B cell (primary cell): ENCODE data around the gene RELL2. TPM values are rescaled to one million over a fixed set of nuclear protein-coding genes. Genes with fewer than 3 reads are reported as not detected.

Experiments
- ATAC-seq: fragments of 200-7000 bp; cut with Tn5 transposase; one replicate; pipeline ENCODE4 v1.10.0; 2021; ENCODE audit warnings: low read depth, mild to moderate bottlenecking, moderate number of reproducible peaks, moderate library complexity
- CTCF ChIA-PET: fragments of 350-600 bp; sonication (Branson Sonifier 250); formaldehyde crosslinking; loops from one replicate; lab custom pipeline; 2021; ENCODE audit warnings: antibody characterized with exemption, inconsistent platforms; lab: Charles Lee
- POLR2A ChIA-PET: fragments of 350-600 bp; sonication (Branson Sonifier 250); formaldehyde crosslinking; loops from one replicate; lab custom pipeline; 2021; ENCODE audit warnings: antibody characterized with exemption; lab: Charles Lee
- DNase-seq: peaks from one replicate; pipeline ENCODE4 v3.0.0; 2013
- H2AFZ ChIP-seq: 2 replicates; pipeline ENCODE4 v1.6.1; 2012; ENCODE audit warnings: mild to moderate bottlenecking, low read depth, low read length; ENCODE audit not compliant: insufficient read depth, poor library complexity, severe bottlenecking
- H3K27ac ChIP-seq, 2 donors: 1 replicate in 1 of 2; 2 replicates in 1 of 2; pipeline ENCODE4 v1.5.1; 2012 to 2013; ENCODE audit warnings: low read length in 2 of 2, mild to moderate bottlenecking in 2 of 2, moderate library complexity in 1 of 2
- H3K27me3 ChIP-seq, 4 experiments: fragments of 200-600 bp in 1 of 4; sonication (generic) in 1 of 4; replicated peaks in 1 of 4; 1 replicate in 2 of 4; 2 replicates in 2 of 4; pipeline versions ENCODE4 v1.6.1 to v1.7.0; 2013 to 2016; ENCODE audit warnings: low read length in 3 of 4, mild to moderate bottlenecking in 2 of 4, mixed read lengths in 1 of 4, moderate library complexity in 1 of 4; ENCODE audit not compliant: insufficient read depth in 4 of 4, control insufficient read depth in 3 of 4; ENCODE audit errors: control extremely low read depth in 1 of 4
- H3K36me3 ChIP-seq, 2 experiments: replicated peaks in 1 of 2; 1 replicate in 1 of 2; 2 replicates in 1 of 2; pipeline versions ENCODE4 v1.6.1 to v1.7.1; 2013; ENCODE audit warnings: low read length in 1 of 2; ENCODE audit not compliant: insufficient read depth in 2 of 2, control insufficient read depth in 1 of 2; ENCODE audit errors: control extremely low read depth in 1 of 2, extremely low read depth in 1 of 2
- H3K4me1 ChIP-seq, 2 donors: fragments of 200-600 bp in 1 of 2; sonication (generic) in 1 of 2; 1 replicate in 1 of 2; 2 replicates in 1 of 2; pipeline versions ENCODE4 v1.5.1 to v1.6.1; 2013 to 2017; ENCODE audit warnings: low read length in 2 of 2; ENCODE audit not compliant: control insufficient read depth in 2 of 2, insufficient read depth in 2 of 2
- H3K4me2 ChIP-seq: replicated peaks from 2 replicates; pipeline ENCODE3; 2012; ENCODE audit warnings: mild to moderate bottlenecking, low read depth, low read length; ENCODE audit not compliant: poor library complexity, severe bottlenecking
- H3K4me3 ChIP-seq, 5 experiments: fragments of 200-600 bp in 1 of 5; sonication (generic) in 1 of 5; 1 replicate in 3 of 5; 2 replicates in 2 of 5; pipeline versions ENCODE4 v1.5.1 to v1.7.0; 2011 to 2016; ENCODE audit warnings: low read length in 4 of 5, mild to moderate bottlenecking in 4 of 5, low read depth in 2 of 5, control low read depth in 1 of 5, moderate library complexity in 1 of 5; ENCODE audit not compliant: insufficient read depth in 1 of 5; ENCODE audit errors: control extremely low read depth in 1 of 5, extremely low read depth in 1 of 5
- H3K79me2 ChIP-seq: fragments of 200-600 bp; sonication (generic); one replicate; pipeline ENCODE4 v1.6.0; 2016; ENCODE audit warnings: low read length; ENCODE audit not compliant: control insufficient read depth, insufficient read depth
- H3K9ac ChIP-seq: fragments of 200-600 bp; sonication (generic); 2 replicates; pipeline ENCODE4 v1.6.1; 2017; ENCODE audit warnings: mild to moderate bottlenecking, low read length, moderate library complexity
- H3K9me3 ChIP-seq, 3 donors: one replicate each; pipeline versions ENCODE4 v1.6.1 to v1.7.1; 2013; ENCODE audit warnings: low read length in 2 of 3; ENCODE audit not compliant: control insufficient read depth in 2 of 3, insufficient read depth in 1 of 3; ENCODE audit errors: control extremely low read depth in 1 of 3
- H4K20me1 ChIP-seq: 2 replicates; pipeline ENCODE4 v1.6.0; 2012; ENCODE audit warnings: mild to moderate bottlenecking, low read length; ENCODE audit not compliant: insufficient read depth, control insufficient read depth, poor library complexity, severe bottlenecking
- H3K27ac Mint-ChIP-seq: one replicate; pipeline ENCODE4 v1.8.0; 2021; ENCODE audit warnings: mixed read lengths
- H3K27me3 Mint-ChIP-seq: one replicate; pipeline ENCODE4 v1.8.0; 2021; ENCODE audit warnings: mixed read lengths
- H3K4me1 Mint-ChIP-seq: one replicate; pipeline ENCODE4 v1.8.0; 2021; ENCODE audit warnings: mixed read lengths
- H3K4me3 Mint-ChIP-seq: one replicate; pipeline ENCODE4 v1.8.0; 2021; ENCODE audit warnings: mixed read lengths
- H3K9me3 Mint-ChIP-seq: one replicate; pipeline ENCODE4 v1.8.0; 2022; ENCODE audit warnings: mixed read lengths; ENCODE audit not compliant: insufficient read depth
- CTCF ChIP-seq: fragments of 200-600 bp; IDR thresholded peaks from one replicate; pipeline ENCODE4 v1.8.0; 2022; ENCODE audit warnings: antibody characterized with exemption, mild to moderate bottlenecking
- EZH2 ChIP-seq: IDR thresholded peaks from 2 replicates; pipeline ENCODE4 v1.6.1; 2012; ENCODE audit warnings: borderline replicate concordance, low read depth, mild to moderate bottlenecking, moderate library complexity, low read length; ENCODE audit not compliant: insufficient read depth, poor library complexity, severe bottlenecking
- WGBS: methylation state at CpG from one replicate; pipeline ENCODE4 v1.1.5; 2013; ENCODE audit warnings: missing lambda C conversion rate; ENCODE audit not compliant: insufficient coverage; 5-methylcytosine and 5-hydroxymethylcytosine counted together
- intact Hi-C: fragments of 100-400 bp; cut with micrococcal nuclease; formaldehyde crosslinking; loops from one replicate; pipeline ENCODE4 v1.10.0; 2022
- polyA plus RNA-seq: library from polyadenylated mRNA; depleted of rRNA; stranded (reverse); fragments of >200 nt; gene quantifications from 2 replicates; pipeline ENCODE4 v1.2.3, GENCODE V29; 2012
- total RNA-seq, 2 donors: library from RNA; stranded (reverse); fragments of 120-200 nt in 1 of 2; gene quantifications; 1 replicate in 1 of 2; 2 replicates in 1 of 2; pipeline versions ENCODE4 v1.2.3 to v1.2.4, GENCODE V29; 2013 to 2022

Gene RELL2
- total and polyA plus RNA-seq, 2 donors (not counting 1 experiment from before 2014, with no cell fraction given), result 12.1 to 48.9 TPM

GRCh38 chr5:141668601-141669265 is 31.9 kb downstream of the RELL2 start:
- Histone ChIP-seq H2AFZ (no peak overlapping the region), H3K4me1 (peaks cover 4 to 6% of the 10 kb centered on the region in 2 donors), H3K9ac (no peak overlapping the region), H3K79me2 (no peaks in the 10 kb centered on the region), H3K27ac (no peak overlapping the region), H3K9me3 (no peaks in the 10 kb centered on the region), H3K36me3 (no peaks in the 10 kb centered on the region), H3K4me2 (no peak overlapping the region), H4K20me1 (no peaks in the 10 kb centered on the region), H3K4me3 (no peak overlapping the region), H3K27me3 (no peaks in the 10 kb centered on the region)
- Mint-ChIP-seq H3K4me1 (peaks cover 4% of the 10 kb centered on the region), H3K27me3 (peaks cover 5% of the 10 kb centered on the region), H3K9me3 (no peaks in the 10 kb centered on the region), H3K27ac (no peak overlapping the region), H3K4me3 (no peak overlapping the region)
- POLR2A ChIA-PET, result no interaction called here
- DNase-seq (no peak), ATAC-seq (no peak)
- intact Hi-C loops, result no loop called here
- CTCF ChIA-PET, result interaction anchor here (0.8 to 6.4 kb wide), 7 partner anchors 9 to 292 kb away, joined by 3 to 28 read pairs (median 6); no protein-coding TSS in a partner anchor
- TF ChIP-seq EZH2 (no peak), CTCF (no peak)
- WGBS, result 89% methylated on average over 5 of the region's 8 CpGs

- ChIA-PET POLR2A (no interaction called here), CTCF (interaction anchor here (0.6 to 6.4 kb wide), 8 partner anchors 8 to 291 kb away, joined by 3 to 28 read pairs (median 6); no protein-coding TSS in a partner anchor)
- Mint-ChIP-seq H3K9me3 (no peaks in the 10 kb centered on the region), H3K4me3 (no peak overlapping the region), H3K4me1 (peaks cover 4% of the 10 kb centered on the region), H3K27ac (no peak overlapping the region), H3K27me3 (peaks cover 5% of the 10 kb centered on the region)
- TF ChIP-seq CTCF (no peak), EZH2 (no peak)
- no peaks in the 10 kb centered on the region for H3K9me3 ChIP-seq
- no peak overlapping the region for H3K4me2 ChIP-seq
- no peak overlapping the region for H2AFZ ChIP-seq
- no peaks in the 10 kb centered on the region for H3K36me3 ChIP-seq
- H3K27ac ChIP-seq, result no peak overlapping the region
- WGBS, result 83% methylated on average over 1 of the region's 4 CpGs
- H3K79me2 ChIP-seq, result no peaks in the 10 kb centered on the region
- H3K4me1 ChIP-seq, result peaks cover 4 to 6% of the 10 kb centered on the region in 2 donors
- ATAC-seq, result no peak
- no peaks in the 10 kb centered on the region for H3K27me3 ChIP-seq
- H3K9ac ChIP-seq, result no peak overlapping the region
- H3K4me3 ChIP-seq, result no peak overlapping the region
- DNase-seq, result no peak
- no peaks in the 10 kb centered on the region for H4K20me1 ChIP-seq
- intact Hi-C loops, result no loop called here
These were observed 32.7 kb downstream of the RELL2 start for GRCh38 chr5:141669520-141669919.
